GM23338 (cell line): ENCODE results near the gene CDC42EP5. TPM values are rescaled to one million over a fixed set of nuclear protein-coding genes. Genes with fewer than 3 reads are reported as not detected.

ENCODE experiments used
- ATAC-seq: fragments of 200-7000 bp; cut with Tn5 transposase; 3 replicates; pipeline ENCODE4 v1.9.1; 2020
- DNase-seq: peaks from one replicate; pipeline ENCODE4 v3.0.0-alpha.2; 2015; ENCODE audit warnings: low spot score
- H2AFZ ChIP-seq: fragments of 200-600 bp; sonication (generic); 2 replicates; pipeline ENCODE4 v1.8.0; 2016; ENCODE audit warnings: antibody characterized with exemption, mild to moderate bottlenecking, moderate library complexity
- H3F3A ChIP-seq: fragments of 200-600 bp; sonication (generic); replicated peaks from 2 replicates; pipeline ENCODE4 v1.8.0; 2017; ENCODE audit warnings: antibody characterized with exemption, mixed run types, low read depth
- H3K27ac ChIP-seq: fragments of 200-600 bp; sonication (generic); 2 replicates; pipeline ENCODE4 v1.6.1; 2016; ENCODE audit warnings: low read depth
- H3K27me3 ChIP-seq: fragments of 200-600 bp; sonication (generic); 2 replicates; pipeline ENCODE4 v1.8.0; 2016; ENCODE audit warnings: mild to moderate bottlenecking, mixed run types, moderate library complexity; ENCODE audit not compliant: insufficient read depth
- H3K36me3 ChIP-seq: fragments of 200-600 bp; sonication (generic); 2 replicates; pipeline ENCODE4 v1.8.0; 2016; ENCODE audit warnings: mild to moderate bottlenecking; ENCODE audit not compliant: insufficient read depth
- H3K4me1 ChIP-seq: fragments of 200-600 bp; sonication (generic); 2 replicates; pipeline ENCODE4 v1.8.0; 2016; ENCODE audit warnings: mild to moderate bottlenecking, moderate library complexity; ENCODE audit not compliant: insufficient read depth
- H3K4me2 ChIP-seq: fragments of 200-600 bp; sonication (generic); 2 replicates; pipeline ENCODE4 v1.7.1; 2017; ENCODE audit warnings: mixed run types
- H3K4me3 ChIP-seq: fragments of 200-600 bp; sonication (generic); 2 replicates; pipeline ENCODE4 v1.6.1; 2016; ENCODE audit warnings: mixed run types
- H3K79me2 ChIP-seq: fragments of 200-600 bp; sonication (generic); replicated peaks from 2 replicates; pipeline ENCODE4 v1.8.0; 2017; ENCODE audit warnings: mild to moderate bottlenecking; ENCODE audit not compliant: insufficient read depth
- H3K9me2 ChIP-seq: fragments of 200-600 bp; sonication (generic); 2 replicates; pipeline ENCODE4 v1.8.0; 2017; ENCODE audit not compliant: insufficient read depth
- H4K20me1 ChIP-seq: fragments of 200-600 bp; sonication (generic); replicated peaks from 2 replicates; pipeline ENCODE4 v1.8.0; 2017; ENCODE audit warnings: mild to moderate bottlenecking; ENCODE audit not compliant: insufficient read depth
- H3K27ac Mint-ChIP-seq: 2 replicates; pipeline ENCODE4 v1.8.0; 2020; ENCODE audit warnings: inconsistent platforms, mild to moderate bottlenecking, moderate library complexity, mixed read lengths
- H3K27me3 Mint-ChIP-seq: 3 replicates; pipeline ENCODE4 v1.8.0; 2022; ENCODE audit warnings: low read depth, mild to moderate bottlenecking, moderate library complexity, mixed read lengths, inconsistent platforms; ENCODE audit not compliant: insufficient read depth, poor library complexity
- H3K36me3 Mint-ChIP-seq: 3 replicates; pipeline ENCODE4 v1.8.0; 2021; ENCODE audit warnings: low read depth, mild to moderate bottlenecking, inconsistent platforms, moderate library complexity, mixed read lengths
- H3K4me1 Mint-ChIP-seq: 3 replicates; pipeline ENCODE4 v1.8.0; 2020; ENCODE audit warnings: mild to moderate bottlenecking, inconsistent platforms, mixed read lengths
- H3K4me3 Mint-ChIP-seq: 3 replicates; pipeline ENCODE4 v1.8.0; 2021; ENCODE audit warnings: moderate library complexity, mild to moderate bottlenecking, inconsistent platforms, mixed read lengths
- H3K9me3 Mint-ChIP-seq: 3 replicates; pipeline ENCODE4 v1.8.0; 2020; ENCODE audit warnings: moderate library complexity, mild to moderate bottlenecking, inconsistent platforms, mixed read lengths
- CREB1 ChIP-seq: fragments of 250-450 bp; sonication (Bioruptor Pico); IDR thresholded peaks from 2 replicates; pipeline ENCODE4 v1.5.0; 2020; ENCODE audit warnings: low read depth, mild to moderate bottlenecking, moderate library complexity
- ETS1 ChIP-seq: IDR thresholded peaks from 2 replicates; pipeline ENCODE4 v1.6.1; 2016; ENCODE audit warnings: antibody characterized with exemption
- EZH2 ChIP-seq: fragments of 200-600 bp; sonication (generic); IDR thresholded peaks from one replicate; pipeline ENCODE4 v1.8.0; 2017; ENCODE audit warnings: antibody characterized with exemption, mild to moderate bottlenecking, low read depth; ENCODE audit not compliant: unreplicated experiment
- EZH2phosphoT487 ChIP-seq: fragments of 200-600 bp; sonication (generic); IDR thresholded peaks from one replicate; pipeline ENCODE4 v1.8.1; 2018; ENCODE audit warnings: antibody characterized with exemption; ENCODE audit not compliant: unreplicated experiment
- JUNB ChIP-seq: IDR thresholded peaks from one replicate; pipeline ENCODE4 v1.6.1; 2016; ENCODE audit warnings: antibody characterized with exemption; ENCODE audit not compliant: unreplicated experiment
- NANOG ChIP-seq: IDR thresholded peaks from 2 replicates; pipeline ENCODE4 v1.6.1; 2016; ENCODE audit warnings: antibody characterized with exemption, borderline replicate concordance
- POLR2AphosphoS5 ChIP-seq: IDR thresholded peaks from 2 replicates; pipeline ENCODE4 v1.6.1; 2016; ENCODE audit warnings: antibody characterized with exemption, low read depth
- STAT1 ChIP-seq: IDR thresholded peaks from one replicate; pipeline ENCODE4 v1.6.1; 2016; ENCODE audit warnings: antibody characterized with exemption; ENCODE audit not compliant: unreplicated experiment
- ZNF114 ChIP-seq: fragments of 250-450 bp; sonication (Bioruptor Pico); IDR thresholded peaks from 2 replicates; pipeline ENCODE4 v1.5.0; 2020; ENCODE audit warnings: mild to moderate bottlenecking, moderate library complexity
- ZNF331 ChIP-seq: fragments of 250-450 bp; sonication (Bioruptor Pico); IDR thresholded peaks from 2 replicates; pipeline ENCODE4 v1.5.0; 2020; ENCODE audit warnings: low read depth, mild to moderate bottlenecking, moderate library complexity
- ZNF462 ChIP-seq: fragments of 250-450 bp; sonication (Bioruptor Pico); IDR thresholded peaks from 2 replicates; pipeline ENCODE4 v1.5.0; 2020; ENCODE audit warnings: mild to moderate bottlenecking, moderate library complexity
- polyA plus RNA-seq: library from polyadenylated mRNA; unstranded; fragments of >200 nt; fragmentation: Nextera tagmentation; extraction: Ambion mirVana; gene quantifications from 2 replicates; pipeline ENCODE4 v1.2.1, GENCODE V29; 2016
- total RNA-seq: library from RNA; depleted of rRNA; stranded (reverse); fragments of >200 nt; shearing (Covaris generic); gene quantifications from 2 replicates; pipeline ENCODE4 v1.2.3, GENCODE V29; 2014
- TF ChIP-seq, protein P1 (sequence below): IDR thresholded peaks from one replicate; pipeline ENCODE4 v1.6.1; 2018; ENCODE audit warnings: antibody characterized with exemption; ENCODE audit not compliant: unreplicated experiment
- TF ChIP-seq, protein P2 (sequence below), 2 experiments: fragments of 200-600 bp in 1 of 2; sonication (generic) in 1 of 2; conservative IDR thresholded peaks; 2 replicates each; pipeline versions ENCODE4 v1.5.1 to v1.6.1; 2016 to 2017; ENCODE audit warnings: antibody characterized with exemption in 2 of 2, low read depth in 2 of 2, mild to moderate bottlenecking in 2 of 2, moderate library complexity in 1 of 2

The CDC42EP5 gene
- total and polyA plus RNA-seq, 2 experiments from 2014 or later, result 1.4 to 3.4 TPM

DNA sequence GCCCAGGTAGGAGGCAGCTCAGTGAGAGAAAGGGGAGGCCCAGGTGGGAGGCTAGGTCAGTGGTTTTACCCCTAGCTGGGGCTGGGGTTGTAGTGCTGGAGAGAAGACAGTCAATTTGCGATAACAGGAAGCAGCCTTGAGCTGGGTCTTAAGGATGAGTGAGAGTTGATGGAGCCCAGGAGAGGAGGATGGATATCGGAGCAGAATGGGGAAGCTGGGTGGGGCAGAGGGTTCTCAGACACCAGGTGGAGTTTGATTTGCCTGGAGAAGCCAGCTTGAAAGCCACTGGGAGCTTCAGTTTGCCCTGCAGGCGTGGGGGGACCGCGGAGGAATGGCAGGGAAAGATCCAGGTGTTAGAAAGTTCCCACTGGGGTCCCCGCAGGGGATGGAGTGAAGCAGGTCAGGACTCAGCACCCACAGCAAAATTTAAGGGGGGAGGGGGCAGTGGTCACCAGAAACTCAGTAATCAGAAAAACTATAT is 836 bp upstream of the CDC42EP5 start:
- Histone ChIP-seq H3K4me1 (peaks cover 17% of the 10 kb centered on the region), H3K36me3 (no peaks in the 10 kb centered on the region), H4K20me1 (no peaks in the 10 kb centered on the region), H2AFZ (peak overlapping the region; percentile 96), H3K4me3 (no peak overlapping the region), H3K27ac (no peak overlapping the region), H3K79me2 (no peaks in the 10 kb centered on the region), H3F3A (no peaks in the 10 kb centered on the region), H3K27me3 (peaks cover 28% of the 10 kb centered on the region), H3K4me2 (no peak overlapping the region; the same call in 1 of the 2 replicates), H3K9me2 (no peaks in the 10 kb centered on the region)
- TF ChIP-seq, protein P1, sequence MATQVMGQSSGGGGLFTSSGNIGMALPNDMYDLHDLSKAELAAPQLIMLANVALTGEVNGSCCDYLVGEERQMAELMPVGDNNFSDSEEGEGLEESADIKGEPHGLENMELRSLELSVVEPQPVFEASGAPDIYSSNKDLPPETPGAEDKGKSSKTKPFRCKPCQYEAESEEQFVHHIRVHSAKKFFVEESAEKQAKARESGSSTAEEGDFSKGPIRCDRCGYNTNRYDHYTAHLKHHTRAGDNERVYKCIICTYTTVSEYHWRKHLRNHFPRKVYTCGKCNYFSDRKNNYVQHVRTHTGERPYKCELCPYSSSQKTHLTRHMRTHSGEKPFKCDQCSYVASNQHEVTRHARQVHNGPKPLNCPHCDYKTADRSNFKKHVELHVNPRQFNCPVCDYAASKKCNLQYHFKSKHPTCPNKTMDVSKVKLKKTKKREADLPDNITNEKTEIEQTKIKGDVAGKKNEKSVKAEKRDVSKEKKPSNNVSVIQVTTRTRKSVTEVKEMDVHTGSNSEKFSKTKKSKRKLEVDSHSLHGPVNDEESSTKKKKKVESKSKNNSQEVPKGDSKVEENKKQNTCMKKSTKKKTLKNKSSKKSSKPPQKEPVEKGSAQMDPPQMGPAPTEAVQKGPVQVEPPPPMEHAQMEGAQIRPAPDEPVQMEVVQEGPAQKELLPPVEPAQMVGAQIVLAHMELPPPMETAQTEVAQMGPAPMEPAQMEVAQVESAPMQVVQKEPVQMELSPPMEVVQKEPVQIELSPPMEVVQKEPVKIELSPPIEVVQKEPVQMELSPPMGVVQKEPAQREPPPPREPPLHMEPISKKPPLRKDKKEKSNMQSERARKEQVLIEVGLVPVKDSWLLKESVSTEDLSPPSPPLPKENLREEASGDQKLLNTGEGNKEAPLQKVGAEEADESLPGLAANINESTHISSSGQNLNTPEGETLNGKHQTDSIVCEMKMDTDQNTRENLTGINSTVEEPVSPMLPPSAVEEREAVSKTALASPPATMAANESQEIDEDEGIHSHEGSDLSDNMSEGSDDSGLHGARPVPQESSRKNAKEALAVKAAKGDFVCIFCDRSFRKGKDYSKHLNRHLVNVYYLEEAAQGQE, result no peak
- TF ChIP-seq ZNF114 (CRISPR knock-in tag) (no peak), ETS1 (no peak), EZH2 (no peak), POLR2AphosphoS5 (no peak), CREB1 (no peak), JUNB (no peak), EZH2phosphoT487 (no peak), ZNF331 (CRISPR knock-in tag) (no peak), ZNF462 (CRISPR knock-in tag) (no peak), NANOG (no peak), STAT1 (no peak)
- TF ChIP-seq, protein P2, sequence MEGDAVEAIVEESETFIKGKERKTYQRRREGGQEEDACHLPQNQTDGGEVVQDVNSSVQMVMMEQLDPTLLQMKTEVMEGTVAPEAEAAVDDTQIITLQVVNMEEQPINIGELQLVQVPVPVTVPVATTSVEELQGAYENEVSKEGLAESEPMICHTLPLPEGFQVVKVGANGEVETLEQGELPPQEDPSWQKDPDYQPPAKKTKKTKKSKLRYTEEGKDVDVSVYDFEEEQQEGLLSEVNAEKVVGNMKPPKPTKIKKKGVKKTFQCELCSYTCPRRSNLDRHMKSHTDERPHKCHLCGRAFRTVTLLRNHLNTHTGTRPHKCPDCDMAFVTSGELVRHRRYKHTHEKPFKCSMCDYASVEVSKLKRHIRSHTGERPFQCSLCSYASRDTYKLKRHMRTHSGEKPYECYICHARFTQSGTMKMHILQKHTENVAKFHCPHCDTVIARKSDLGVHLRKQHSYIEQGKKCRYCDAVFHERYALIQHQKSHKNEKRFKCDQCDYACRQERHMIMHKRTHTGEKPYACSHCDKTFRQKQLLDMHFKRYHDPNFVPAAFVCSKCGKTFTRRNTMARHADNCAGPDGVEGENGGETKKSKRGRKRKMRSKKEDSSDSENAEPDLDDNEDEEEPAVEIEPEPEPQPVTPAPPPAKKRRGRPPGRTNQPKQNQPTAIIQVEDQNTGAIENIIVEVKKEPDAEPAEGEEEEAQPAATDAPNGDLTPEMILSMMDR (conservative IDR thresholded peaks at IDR 0.05; ENCODE audit: low read depth in 2 of 2), result no peak
- peaks cover 2% of the 10 kb centered on the region; the same call in 2 of the 3 replicates for H3K9me3 Mint-ChIP-seq
- peaks cover 32% of the 10 kb centered on the region for H3K27me3 Mint-ChIP-seq
- peaks cover 24% of the 10 kb centered on the region for H3K4me1 Mint-ChIP-seq
- no peaks in the 10 kb centered on the region; the same call in 2 of the 3 replicates for H3K36me3 Mint-ChIP-seq
- ATAC-seq (no peak), DNase-seq (no peak)
- no peak overlapping the region for H3K4me3 Mint-ChIP-seq
- H3K27ac Mint-ChIP-seq, result no peak overlapping the region
